IPS DF 4.7 (cell line): Measurements from ENCODE around the gene STK24.

Experiments
- DNase-seq: peaks from one replicate; pipeline ENCODE4 v3.0.0-alpha.2; 2013; ENCODE audit warnings: low spot score; ENCODE audit errors: extremely low read depth

The STK24 gene

DNA sequence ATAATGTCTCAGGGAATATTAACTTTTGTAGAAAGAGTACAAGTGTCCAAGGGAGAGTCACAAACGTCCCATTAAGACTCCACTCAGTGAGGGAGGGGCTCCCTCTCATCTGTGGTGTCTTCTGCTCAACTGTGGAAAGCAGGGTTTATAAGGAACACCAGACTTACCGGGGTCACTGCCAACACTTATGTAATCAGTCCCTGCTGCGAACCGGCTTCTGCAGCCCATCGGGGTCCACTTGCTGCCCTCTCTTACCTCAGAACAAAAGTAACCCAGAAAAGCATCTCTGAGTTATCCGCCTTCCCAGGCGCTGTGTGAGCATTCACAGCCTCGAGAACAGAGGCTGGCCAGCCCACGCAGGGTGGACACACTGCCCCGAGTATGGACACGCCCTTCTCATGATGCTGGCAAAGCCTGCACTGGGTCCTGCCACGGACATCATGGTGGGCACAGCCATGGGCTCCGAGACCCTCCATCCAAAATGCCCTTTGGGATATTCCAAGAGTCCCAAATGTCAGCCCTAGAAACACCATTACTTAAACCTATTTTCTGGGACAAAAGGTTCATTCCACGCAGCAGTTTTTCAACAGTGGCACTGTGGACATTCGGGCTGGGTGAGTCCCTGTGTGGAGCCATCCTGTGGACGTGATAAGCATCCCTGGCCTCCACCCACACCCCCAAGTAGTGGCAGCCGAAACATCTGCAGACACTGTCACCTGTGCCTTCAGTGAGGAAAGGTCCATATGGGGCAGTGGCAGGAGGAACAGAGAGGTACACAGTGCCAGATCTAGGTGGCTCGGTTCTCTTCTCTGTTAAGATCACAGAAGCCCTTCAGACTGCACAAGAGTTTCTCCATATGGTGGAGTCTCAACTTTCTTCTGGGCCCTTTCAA, 63.9 kb downstream of the STK24 start:
- no peak for DNase-seq

DNA sequence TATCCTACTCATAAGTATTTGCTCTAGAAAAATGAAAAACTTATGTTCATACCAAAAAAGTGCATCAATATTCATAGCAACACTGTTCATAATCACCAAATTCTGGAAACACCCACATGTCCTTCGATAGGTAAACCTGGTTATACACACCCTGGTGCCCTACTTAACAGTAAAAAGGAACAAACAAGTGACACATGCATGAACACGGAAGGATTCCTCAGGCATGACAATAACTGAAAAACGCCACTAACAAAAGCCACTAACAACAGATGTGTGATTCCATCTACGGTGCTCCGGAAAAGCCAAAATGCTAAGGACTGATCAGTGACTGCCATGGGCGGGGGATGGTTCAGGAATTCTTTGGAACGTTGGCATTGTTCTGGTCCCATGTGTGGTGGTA, 65.5 kb downstream of the STK24 start:
- DNase-seq = no peak

- DNase-seq = no peak
Observed at GRCh38 chr13:98510156-98510509, 66.8 kb downstream of the STK24 start.

DNA sequence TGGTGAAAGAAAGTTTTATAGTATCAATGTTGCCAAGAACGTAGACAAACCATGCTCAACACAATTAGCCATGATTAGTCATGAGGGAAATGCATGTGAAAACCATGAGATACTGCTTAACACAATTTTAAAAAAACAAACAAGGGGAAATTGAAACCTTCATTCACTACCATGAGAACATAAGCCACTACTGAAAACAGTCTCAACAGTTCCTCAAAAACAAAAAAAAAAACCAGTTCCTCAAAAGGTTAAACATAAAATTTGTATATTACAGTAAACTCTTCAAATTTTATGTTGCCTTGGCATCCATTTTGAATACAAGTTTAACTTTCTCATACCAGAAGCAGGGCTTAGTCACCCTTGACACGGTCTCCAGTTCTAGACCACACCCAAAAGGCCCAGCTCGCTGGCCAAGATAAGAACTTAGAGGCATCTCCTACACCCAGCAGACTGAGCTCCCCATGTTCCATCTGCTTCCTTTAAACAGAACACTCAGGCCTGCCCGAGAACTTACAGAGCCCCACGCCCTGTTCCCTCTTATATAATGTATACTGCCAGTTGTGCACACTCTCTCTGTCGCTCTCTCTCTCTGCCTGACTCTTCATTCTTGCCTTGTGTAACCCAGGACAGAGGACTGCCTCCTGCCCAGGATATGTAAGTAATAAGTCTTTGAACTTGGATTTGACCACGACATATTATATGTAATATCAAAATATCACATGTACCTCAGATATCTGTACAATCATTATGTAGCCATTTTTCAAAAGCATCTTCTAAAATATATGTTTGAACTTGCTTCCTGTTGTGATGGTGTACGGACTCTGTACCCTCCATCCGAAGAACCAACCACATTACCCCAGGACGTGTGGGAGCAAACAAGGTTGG, 67.4 kb downstream of the STK24 start:
- no peak for DNase-seq

- DNase-seq = no peak
Observed at GRCh38 chr13:98508685-98509084, 68.2 kb downstream of the STK24 start.

DNA sequence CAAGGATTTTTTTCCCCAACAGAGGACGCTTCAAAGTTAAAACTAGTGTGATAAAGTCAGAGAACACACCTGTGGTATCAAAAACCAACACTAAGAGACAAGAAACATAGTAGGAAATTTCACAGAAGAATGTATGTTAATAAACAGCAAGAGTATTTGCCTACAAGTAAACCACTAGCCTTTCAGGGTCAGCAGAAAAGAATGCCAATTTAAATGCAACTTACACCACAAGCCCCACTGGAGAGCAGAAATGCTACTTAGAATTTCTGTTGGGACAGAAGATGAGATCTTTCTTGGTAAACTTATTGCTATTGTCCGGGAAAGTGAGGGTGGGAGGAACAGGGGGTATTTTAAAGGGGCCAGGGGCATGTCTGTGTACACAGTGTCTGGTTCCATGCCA, 68.6 kb downstream of the STK24 start:
- no peak for DNase-seq

DNA sequence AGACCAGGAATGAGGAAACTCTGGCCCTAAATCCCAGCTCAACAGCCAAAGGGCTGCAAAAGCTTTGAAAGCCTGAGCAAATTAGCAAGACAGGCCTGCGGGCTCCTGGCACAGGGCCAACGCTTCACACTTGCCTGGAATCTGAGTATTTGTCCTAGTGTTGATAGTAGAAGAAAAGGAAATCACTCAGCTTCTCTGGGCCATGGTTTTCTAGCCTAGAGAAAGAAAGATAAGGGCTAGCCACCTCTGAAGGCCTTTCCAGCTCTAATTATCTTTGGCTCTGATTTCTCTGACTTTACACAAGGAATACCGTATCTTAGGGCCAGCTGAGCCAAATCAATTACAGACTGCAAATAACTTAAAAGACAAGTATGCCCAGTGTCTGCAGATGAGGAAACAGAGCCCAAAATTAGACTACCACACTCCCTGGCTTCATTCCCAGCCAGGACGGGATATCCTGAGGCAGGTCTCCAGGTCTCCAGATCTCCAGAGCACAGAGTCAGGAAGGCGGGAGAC, 69.6 kb downstream of the STK24 start:
- DNase-seq = no peak

DNA sequence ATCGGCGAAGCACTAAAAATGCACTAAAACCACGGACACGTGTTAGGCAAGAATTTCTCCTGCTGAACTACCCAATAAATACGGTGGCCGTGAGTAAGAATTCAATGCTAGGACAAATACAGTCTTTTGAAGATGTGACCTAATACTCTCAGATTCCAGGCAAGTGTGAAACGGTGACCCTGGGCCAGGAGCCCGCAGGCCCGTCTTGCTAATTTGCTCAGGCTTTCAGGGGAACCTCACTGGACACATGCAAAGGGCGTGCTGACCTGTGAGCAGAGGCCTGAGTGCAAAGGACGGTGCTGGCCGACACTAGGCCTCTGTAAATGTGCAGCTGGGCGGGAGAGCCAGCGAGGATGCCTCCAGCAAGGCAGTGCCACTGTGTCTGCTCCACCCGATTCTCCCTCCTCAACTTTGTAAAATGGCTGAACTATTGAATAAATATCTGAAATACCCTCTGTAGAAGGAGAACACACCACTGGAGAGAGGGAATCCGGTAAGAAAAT, 70.1 kb downstream of the STK24 start:
- no peak for DNase-seq

GRCh38 chr13:98506322-98506721, 70.6 kb downstream of the STK24 start:
- no peak for DNase-seq

DNA sequence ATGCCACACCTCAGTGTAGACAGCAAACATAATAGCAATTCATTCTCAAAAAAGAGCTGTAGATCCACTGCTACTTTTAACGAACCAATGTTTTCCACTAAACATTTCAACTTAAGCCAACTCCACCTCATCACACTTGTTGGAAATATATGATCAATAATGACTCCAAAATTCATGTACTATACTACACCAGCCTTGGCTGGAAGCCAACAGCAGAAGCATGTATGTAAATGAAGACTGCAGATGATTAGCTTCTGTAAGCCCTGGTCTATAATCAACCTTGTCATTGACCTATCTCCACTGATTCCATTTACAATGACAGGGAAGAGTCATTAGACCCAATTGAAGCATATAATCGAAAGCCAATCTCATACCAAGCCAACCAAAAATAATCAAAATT, 71.7 kb downstream of the STK24 start:
- no peak for DNase-seq

DNA sequence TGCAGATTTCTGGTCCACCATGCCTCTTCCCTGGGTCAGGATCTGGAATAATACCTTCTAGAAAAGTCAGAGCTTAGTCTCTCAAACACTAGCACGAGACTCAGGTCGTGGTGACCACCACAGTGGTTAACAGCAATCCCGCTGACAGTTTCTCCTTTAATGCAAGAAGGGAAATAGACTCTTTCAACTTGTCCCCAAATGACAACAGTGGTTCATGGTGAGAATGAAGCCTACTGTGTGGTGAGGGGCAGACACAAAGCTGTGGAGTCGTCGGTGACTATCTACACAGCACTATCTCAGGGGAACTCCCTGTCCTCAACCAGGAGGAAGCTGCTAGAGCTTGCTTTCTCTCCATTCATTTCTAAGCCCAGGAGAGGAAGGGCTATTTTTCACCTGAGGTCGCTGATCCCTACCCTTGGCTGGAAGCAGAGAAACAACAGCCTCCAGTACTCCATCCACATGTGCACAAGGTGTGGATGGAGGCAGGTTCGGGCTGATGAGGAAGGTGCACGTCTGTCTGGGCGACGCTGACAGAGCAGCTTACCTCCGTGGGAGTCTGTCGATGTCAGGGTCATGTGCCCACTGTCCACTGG, 72.4 kb downstream of the STK24 start:
- DNase-seq = no peak

- DNase-seq = no peak
Observed at GRCh38 chr13:98504029-98504351, 72.9 kb downstream of the STK24 start.

DNA sequence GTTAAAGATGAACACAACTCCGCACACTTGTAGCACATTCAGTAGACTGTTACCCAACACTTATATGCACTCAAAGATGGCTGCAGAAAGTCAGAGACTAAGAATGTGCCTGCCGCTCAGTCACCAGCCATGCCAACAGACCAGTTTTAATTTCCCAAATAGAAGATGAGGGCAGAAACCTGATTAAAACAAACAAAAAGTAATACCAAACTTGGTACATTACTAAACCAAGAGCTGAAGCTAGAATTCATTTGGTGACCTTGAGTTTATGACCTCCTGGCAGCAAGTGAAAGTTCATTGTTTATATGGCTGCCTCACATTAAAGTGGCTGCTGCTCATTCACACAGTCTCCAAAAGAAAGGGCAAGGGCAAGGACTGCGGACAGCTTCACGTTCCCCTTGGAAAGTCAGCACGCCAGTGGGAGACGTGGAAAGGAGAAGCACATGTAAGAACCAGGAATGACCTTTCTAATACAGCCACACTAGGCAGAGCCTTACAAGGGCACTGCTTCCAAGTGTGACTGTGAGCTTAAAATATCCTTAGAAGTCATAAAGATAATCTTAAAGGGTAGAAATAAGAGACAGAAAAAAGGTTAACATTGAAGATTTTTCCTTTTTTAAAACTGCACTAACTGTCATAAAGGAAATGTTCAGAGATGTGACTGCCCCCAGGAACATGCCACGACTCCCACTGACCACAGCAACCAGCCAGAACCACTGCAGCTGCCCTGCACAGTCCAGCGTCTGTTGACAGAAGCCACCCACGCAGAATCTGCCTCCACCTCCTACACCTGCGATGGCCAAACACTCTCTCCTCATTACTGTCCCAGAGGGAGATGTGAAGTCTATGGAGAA, 73.5 kb downstream of the STK24 start:
- DNase-seq = no peak

DNA sequence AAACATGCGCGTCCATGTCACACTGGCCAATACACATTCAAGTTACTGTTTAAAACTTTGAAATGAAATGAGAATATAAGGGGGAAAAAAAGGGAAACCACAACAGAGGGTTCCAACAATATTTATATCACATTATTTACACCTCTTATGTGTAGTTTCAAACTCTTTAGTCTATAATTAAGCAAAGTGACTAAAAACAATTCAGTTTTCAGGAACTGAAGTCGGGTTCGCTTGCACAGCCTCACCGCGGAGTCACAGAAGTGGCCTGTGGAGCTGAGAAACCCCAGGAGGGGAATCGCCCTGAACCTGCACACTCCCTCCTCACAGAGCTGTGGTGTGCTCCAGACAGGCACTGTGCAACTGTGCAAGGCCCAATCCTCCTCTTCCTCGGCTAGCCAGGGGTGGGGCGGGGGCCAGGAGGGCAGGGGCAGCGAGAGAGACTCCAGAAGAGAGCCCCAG, 75.9 kb downstream of the STK24 start:
- DNase-seq = no peak

DNA sequence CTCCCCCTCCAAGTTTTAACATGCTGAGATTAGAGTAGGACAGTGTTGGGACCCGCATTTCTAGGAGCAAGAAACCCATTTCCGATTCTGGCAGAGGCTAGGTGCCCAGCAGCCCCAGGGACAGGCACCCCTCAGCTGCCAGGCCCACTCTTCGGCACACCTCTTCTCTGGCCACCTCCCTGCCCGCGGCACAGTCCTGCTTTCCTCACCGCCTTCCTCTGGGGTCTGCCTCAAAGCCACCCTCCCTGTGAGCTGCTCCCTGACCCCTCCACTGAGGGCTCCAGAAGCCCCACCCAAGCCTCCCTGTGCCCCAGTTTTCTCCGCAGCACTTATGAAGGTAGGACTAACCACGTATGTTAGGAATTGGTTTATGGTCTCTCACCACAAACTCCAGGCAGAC, 79.9 kb downstream of the STK24 start:
- no peak for DNase-seq

GRCh38 chr13:98496479-98496791, 80.5 kb downstream of the STK24 start:
- no peak for DNase-seq

- no peak for DNase-seq
Observed at GRCh38 chr13:98495627-98496478, 81.1 kb downstream of the STK24 start.

GRCh38 chr13:98494769-98495168, 82.1 kb downstream of the STK24 start:
- DNase-seq = no peak

DNA sequence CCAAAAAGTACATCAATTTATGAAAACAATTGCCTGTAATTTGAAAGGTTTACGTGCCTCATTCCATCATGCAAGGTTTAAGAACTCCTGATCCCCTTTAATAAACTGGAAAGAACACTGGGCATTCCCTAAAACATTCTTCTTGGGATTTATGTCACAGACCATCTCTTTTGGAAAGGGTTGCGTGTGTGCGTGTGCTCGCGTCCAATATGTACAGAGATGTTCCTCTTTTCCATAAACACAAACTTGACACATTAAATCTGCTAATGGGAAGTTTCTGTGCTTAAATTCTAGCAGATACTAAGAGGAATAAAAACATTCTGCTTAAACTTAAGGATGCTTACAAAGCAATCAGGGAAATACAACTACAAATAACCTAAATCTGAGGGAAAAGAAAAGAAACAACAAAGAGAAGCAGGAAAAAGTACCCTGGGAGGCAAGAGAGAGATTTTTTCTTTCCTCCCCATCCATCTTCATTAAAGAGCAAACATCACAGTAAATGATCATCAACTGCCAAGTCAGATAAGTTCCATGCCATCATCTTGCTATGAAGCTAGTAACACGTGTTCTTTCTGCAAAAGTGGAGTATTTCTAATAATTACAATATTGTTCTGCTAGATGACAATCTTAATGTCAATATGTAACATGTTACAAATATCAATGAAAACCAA, 83.7 kb downstream of the STK24 start:
- DNase-seq = no peak
